Keratinocyte (primary cell): Measurements from ENCODE around the gene SF3B4. TPM values are rescaled to one million over a fixed set of nuclear protein-coding genes. Genes with fewer than 3 reads are reported as not detected.
A peak's percentile ranks its signal among the peaks of the same experiment; 100 is the strongest.

ENCODE experiments used
- DNase-seq: peaks from one replicate; pipeline ENCODE4 v3.0.0-alpha.2; 2011; ENCODE audit warnings: low read depth, missing footprints, low spot score
- FAIRE-seq: peaks from 2 replicates; lab custom pipeline; 2011; peaks lifted over from hg19 to GRCh38; lab: Jason Lieb, UNC
- H2AFZ ChIP-seq: 2 replicates; pipeline ENCODE4 v1.6.0; 2012; ENCODE audit warnings: low read length, control low read depth, inconsistent platforms; ENCODE audit not compliant: control insufficient read depth
- H3K27ac ChIP-seq: 2 replicates; pipeline ENCODE4 v1.5.1; 2011; ENCODE audit warnings: low read length; ENCODE audit not compliant: control insufficient read depth, insufficient read depth
- H3K27me3 ChIP-seq: 3 replicates; pipeline ENCODE4 v1.6.0; 2011; ENCODE audit warnings: low read length; ENCODE audit not compliant: control insufficient read depth, insufficient read depth; ENCODE audit errors: extremely low read depth
- H3K36me3 ChIP-seq, 2 experiments: 2 replicates in 1 of 2; 3 replicates in 1 of 2; pipeline ENCODE4 v1.5.1; 2011; ENCODE audit warnings: low read length in 2 of 2, mild to moderate bottlenecking in 1 of 2; ENCODE audit not compliant: control insufficient read depth in 2 of 2, insufficient read depth in 2 of 2; ENCODE audit errors: extremely low read depth in 1 of 2
- H3K4me1 ChIP-seq: 3 replicates; pipeline ENCODE4 v1.5.1; 2011; ENCODE audit warnings: low read length; ENCODE audit not compliant: control insufficient read depth, insufficient read depth; ENCODE audit errors: extremely low read depth
- H3K4me2 ChIP-seq: 3 replicates; pipeline ENCODE4 v1.6.0; 2011; ENCODE audit warnings: low read depth, low read length; ENCODE audit not compliant: control insufficient read depth, insufficient read depth; ENCODE audit errors: extremely low read depth
- H3K4me3 ChIP-seq, 3 experiments: fragments of 200-600 bp in 1 of 3; sonication (generic) in 1 of 3; 2 replicates in 2 of 3; 3 replicates in 1 of 3; pipeline ENCODE4 v1.5.1; 2011 to 2016; ENCODE audit warnings: low read length in 3 of 3, mild to moderate bottlenecking in 3 of 3, control low read depth in 2 of 3, inconsistent platforms in 1 of 3, low read depth in 1 of 3, mixed read lengths in 1 of 3, mixed run types in 1 of 3, moderate library complexity in 1 of 3; ENCODE audit not compliant: control insufficient read depth in 2 of 3, insufficient read depth in 2 of 3; ENCODE audit errors: extremely low read depth in 1 of 3
- H3K79me2 ChIP-seq: 2 replicates; pipeline ENCODE4 v1.6.0; 2012; ENCODE audit warnings: low read length; ENCODE audit not compliant: control insufficient read depth, insufficient read depth
- H3K9ac ChIP-seq: 3 replicates; pipeline ENCODE4 v1.6.0; 2011; ENCODE audit warnings: low read length; ENCODE audit not compliant: control insufficient read depth, insufficient read depth; ENCODE audit errors: extremely low read depth
- H3K9me1 ChIP-seq: 3 replicates; pipeline ENCODE4 v1.6.0; 2011; ENCODE audit warnings: low read length; ENCODE audit not compliant: control insufficient read depth, insufficient read depth; ENCODE audit errors: extremely low read depth
- H3K9me3 ChIP-seq: 2 replicates; pipeline ENCODE4 v1.5.1; 2012; ENCODE audit warnings: low read depth, low read length; ENCODE audit not compliant: control insufficient read depth
- H4K20me1 ChIP-seq: 3 replicates; pipeline ENCODE4 v1.6.0; 2011; ENCODE audit warnings: low read length; ENCODE audit not compliant: control insufficient read depth, insufficient read depth; ENCODE audit errors: extremely low read depth
- CTCF ChIP-seq, 3 experiments: IDR thresholded peaks in 1 of 3; conservative IDR thresholded peaks in 1 of 3; optimal IDR thresholded peaks in 1 of 3; 2 replicates in 2 of 3; 3 replicates in 1 of 3; pipeline versions ENCODE3 to v1.5.1; 2011; ENCODE audit warnings: low read length in 3 of 3, mild to moderate bottlenecking in 3 of 3, moderate library complexity in 2 of 3, control low read depth in 1 of 3, inconsistent platforms in 1 of 3; ENCODE audit not compliant: insufficient read depth in 2 of 3; ENCODE audit errors: extremely low read depth in 1 of 3
- EZH2 ChIP-seq: IDR thresholded peaks from one replicate; pipeline ENCODE4 v1.6.1; 2012; ENCODE audit warnings: inconsistent platforms, mild to moderate bottlenecking, low read length, moderate library complexity
- dilution Hi-C: fragments of 300-500 bp; cut with MboI; formaldehyde crosslinking; loops from one replicate; pipeline ENCODE4 v1.7.0; 2020; ENCODE audit warnings: low sequenced_read_pairs; ENCODE audit not compliant: extremely low pct_ligation_motif_present
- polyA plus RNA-seq, 5 experiments: library from polyadenylated mRNA; depleted of rRNA in 3 of 5; stranded (reverse) in 3 of 5; stranded (forward) in 1 of 5; unstranded in 1 of 5; fragments of >200 nt; gene quantifications; 1 replicate in 1 of 5; 2 replicates in 3 of 5; 3 replicates in 1 of 5; pipeline versions ENCODE4 v1.2.1 to v1.2.3, GENCODE V29; 2011 to 2012; ENCODE audit warnings: missing spikeins in 2 of 5, low read depth in 1 of 5, low replicate concordance in 1 of 5

SF3B4 gene
- polyA plus RNA-seq, 1 donor (not counting 4 experiments of a cell fraction or from before 2014, with no cell fraction given): 35.4 TPM

GRCh38 chr1:149929856-149930255 lies 2.3 kb upstream of the SF3B4 start:
- peaks cover 31% of the 10 kb centered on the region for H3K4me1 ChIP-seq
- no peaks in the 10 kb centered on the region for H3K9me3 ChIP-seq
- H3K4me2 ChIP-seq: no peak overlapping the region
- peaks cover 3% of the 10 kb centered on the region for H4K20me1 ChIP-seq
- no peak overlapping the region for H3K9ac ChIP-seq
- no peak overlapping the region for H2AFZ ChIP-seq
- FAIRE-seq (no peak), DNase-seq (no peak)
- no peak overlapping the region for H3K4me3 ChIP-seq
- H3K27ac ChIP-seq: no peak overlapping the region
- dilution Hi-C loops: no loop called here
- peaks cover 22 to 24% of the 10 kb centered on the region in 2 experiments for H3K36me3 ChIP-seq
- no peaks in the 10 kb centered on the region for H3K27me3 ChIP-seq
- H3K79me2 ChIP-seq: peaks cover 27% of the 10 kb centered on the region
- TF ChIP-seq EZH2: no peak
- no peak for TF ChIP-seq CTCF (optimal IDR thresholded peaks at IDR 0.05 in 1 of 3, IDR thresholded peaks at IDR 0.05 in 1 of 3, conservative IDR thresholded peaks at IDR 0.05 in 1 of 3; ENCODE audit: extremely low read depth in 1 of 3, insufficient read depth in 2 of 3, low read length in 3 of 3)
- H3K9me1 ChIP-seq: no peaks in the 10 kb centered on the region

GRCh38 chr1:149928401-149928724 lies 760 bp upstream of the SF3B4 start:
- FAIRE-seq: no peak
- TF ChIP-seq EZH2 (no peak), CTCF (optimal IDR thresholded peaks at IDR 0.05 in 1 of 3, IDR thresholded peaks at IDR 0.05 in 1 of 3, conservative IDR thresholded peaks at IDR 0.05 in 1 of 3; ENCODE audit: extremely low read depth in 1 of 3, insufficient read depth in 2 of 3, low read length in 3 of 3) (no peak)
- Histone ChIP-seq H3K27ac (peak overlapping the region; percentile 95), H4K20me1 (peaks cover 3% of the 10 kb centered on the region), H3K36me3 (peaks cover 28 to 36% of the 10 kb centered on the region in 2 experiments), H3K9me1 (no peaks in the 10 kb centered on the region), H3K9ac (peak overlapping the region; percentile 91), H3K27me3 (no peaks in the 10 kb centered on the region), H3K9me3 (no peaks in the 10 kb centered on the region), H3K4me1 (peaks cover 32% of the 10 kb centered on the region), H3K79me2 (peaks cover 33% of the 10 kb centered on the region), H2AFZ (peak overlapping the region; percentile 14), H3K4me3 (peak overlapping the region; percentile 84 to 97 (median 94)), H3K4me2 (peak overlapping the region; percentile 82)
- no peak for DNase-seq
- dilution Hi-C loops: no loop called here
